Measurements from ENCODE around the gene RFX3. TPM values are rescaled to one million over a fixed set of nuclear protein-coding genes. Genes with fewer than 3 reads are reported as not detected.

Gene RFX3
- total and polyA plus RNA-seq, 2 donors (not counting 3 experiments of a cell fraction or from before 2014, with no cell fraction given) = 4.8 to 10.5 TPM

DNA sequence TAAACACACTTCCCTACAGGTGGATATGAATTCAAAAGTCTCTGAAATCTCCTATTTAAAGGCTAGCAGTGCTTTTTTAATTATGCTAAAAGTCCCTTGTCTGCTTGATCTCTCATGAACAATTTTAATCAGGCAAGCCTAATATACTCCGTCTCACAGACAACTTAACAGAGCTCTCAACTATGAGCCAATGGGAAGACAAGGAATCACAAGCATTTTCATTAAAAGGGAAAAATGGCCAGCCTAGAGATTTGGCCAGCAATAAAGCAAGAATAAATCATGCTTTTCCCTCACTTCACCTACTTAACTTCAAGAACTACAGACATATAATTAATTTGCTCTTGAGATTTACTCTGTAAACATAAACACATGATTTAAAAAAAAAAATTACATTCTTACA is 78.0 kb downstream of the RFX3 start:
- no peaks in the 10 kb centered on the region for H3K9me3 ChIP-seq (replicated peaks; ENCODE audit: control insufficient read depth, insufficient read depth, low read length)
- H2AFZ ChIP-seq (ENCODE audit: low read depth, low read length) = no peak overlapping the region
- no peak for FAIRE-seq
- CTCF ChIA-PET = no interaction called here
- no peak overlapping the region for H3K4me2 ChIP-seq (ENCODE audit: insufficient read depth, low read length)
- intact Hi-C loops (cut with micrococcal nuclease) = no loop called here
- no peak overlapping the region for H3K9ac ChIP-seq (replicated peaks; ENCODE audit: extremely low read depth, insufficient read depth, low read length)
- dilution Hi-C loops (cut with MboI; ENCODE audit: extremely low pct_ligation_motif_present, low sequenced_read_pairs) = no loop called here
- H3K9me1 ChIP-seq (replicated peaks; ENCODE audit: control insufficient read depth, extremely low read depth, insufficient read depth, low read length) = no peaks in the 10 kb centered on the region
- no peak overlapping the region for H3K27ac ChIP-seq (ENCODE audit: insufficient read depth, low read depth, low read length)
- DNase-seq (ENCODE audit: low read depth, low spot score) = no peak
- H4K20me1 ChIP-seq (replicated peaks; ENCODE audit: control insufficient read depth, extremely low read depth, insufficient read depth, low read length) = no peaks in the 10 kb centered on the region
- no peaks in the 10 kb centered on the region for H3K27me3 ChIP-seq (ENCODE audit: control insufficient read depth in 2 of 2, insufficient read depth in 2 of 2, low read length in 2 of 2)
- POLR2A ChIA-PET = no interaction called here
- no peaks in the 10 kb centered on the region for H3K4me1 ChIP-seq (ENCODE audit: control insufficient read depth, extremely low read depth, insufficient read depth, low read length)
- TF ChIP-seq POLR2A (IDR thresholded peaks at IDR 0.05; ENCODE audit: low read depth, low read length) (no peak), MAX (IDR thresholded peaks at IDR 0.05; ENCODE audit: insufficient read depth, insufficient read length) (no peak), EZH2 (IDR thresholded peaks at IDR 0.05; ENCODE audit: borderline replicate concordance, low read depth, low read length, severe bottlenecking) (no peak), JUN (IDR thresholded peaks at IDR 0.05; ENCODE audit: borderline replicate concordance, insufficient read depth, insufficient read length, low read depth) (no peak), MYC (IDR thresholded peaks at IDR 0.05; ENCODE audit: low read depth, low read length) (no peak), POLR2AphosphoS5 (IDR thresholded peaks at IDR 0.05; ENCODE audit: insufficient read depth, low read depth, low read length) (no peak), FOS (IDR thresholded peaks at IDR 0.05; ENCODE audit: borderline replicate concordance, insufficient read depth, low read length) (no peak), GATA2 (IDR thresholded peaks at IDR 0.05; ENCODE audit: insufficient read depth, insufficient read length, low read depth, low read length) (no peak), CTCF (IDR thresholded peaks at IDR 0.05; ENCODE audit: extremely low read depth in 1 of 2, insufficient read depth in 1 of 2, low read depth in 1 of 2, low read length in 2 of 2) (no peak)
- H3K36me3 ChIP-seq (ENCODE audit: control insufficient read depth in 2 of 2, extremely low read depth in 1 of 2, insufficient read depth in 2 of 2, low read length in 2 of 2) = no peaks in the 10 kb centered on the region
- H3K4me3 ChIP-seq (replicated peaks in 1 of 3; ENCODE audit: insufficient read depth in 1 of 3, low read depth in 1 of 3, low read length in 3 of 3) = no peak overlapping the region
- no peaks in the 10 kb centered on the region for H3K79me2 ChIP-seq (ENCODE audit: control insufficient read depth, insufficient read depth, low read length)
- no TSS peak for BruUV-seq (replicated peaks)
